ENCODE measurements around the gene MAP2K3. TPM values are rescaled to one million over a fixed set of nuclear protein-coding genes. Genes with fewer than 3 reads are reported as not detected.
"Not testable (repeated sequence)": the region's sequence is repeated elsewhere in the genome, so short reads cannot be mapped to it uniquely, and the experiment has no call there.

The MAP2K3 gene
- total and polyA plus RNA-seq, 2 of the 4 experiments (the other 2 are of a cell fraction): 23.5 to 82.2 TPM

- in situ Hi-C loops (cut with MboI; ENCODE audit: low sequenced_read_pairs): not testable (repeated sequence)
These were observed 63.1 kb downstream of the MAP2K3 start for GRCh38 chr17:21347660-21348059.

GRCh38 chr17:21348081-21348925 is 63.8 kb downstream of the MAP2K3 start:
- H3K56ac ChIP-seq (ENCODE audit: extremely low read depth, insufficient read depth, low read length); H3K27me3 ChIP-seq (ENCODE audit: control insufficient read depth, insufficient read depth, low read length); H2BK15ac ChIP-seq (ENCODE audit: low read depth, low read length); H2BK5ac ChIP-seq (ENCODE audit: low read depth, low read length, poor library complexity, severe bottlenecking); H3K4me2 ChIP-seq (ENCODE audit: low read depth, low read length); H3K4ac ChIP-seq (ENCODE audit: low read depth, low read length); dilution Hi-C loops (cut with HindIII; ENCODE audit: low sequenced_read_pairs, unreplicated experiment); in situ Hi-C loops (cut with MboI; ENCODE audit: low sequenced_read_pairs); H2BK20ac ChIP-seq (ENCODE audit: low read depth, low read length); H4K5ac ChIP-seq (ENCODE audit: low read depth, low read length); H2BK120ac ChIP-seq (ENCODE audit: low read depth, low read length); CTCF ChIA-PET; BruUV-seq (replicated peaks); H2AK5ac ChIP-seq (ENCODE audit: low read depth, low read length); H4K8ac ChIP-seq (ENCODE audit: low read depth in 2 of 2, low read length in 2 of 2); POLR2A ChIA-PET (ENCODE audit: unreplicated experiment); H3K36me3 ChIP-seq (ENCODE audit: control insufficient read depth, insufficient read depth, low read length); H2AFZ ChIP-seq (replicated peaks; ENCODE audit: low read length, poor library complexity); H3K27ac ChIP-seq (ENCODE audit: insufficient read depth, low read length); H3K18ac ChIP-seq (ENCODE audit: low read depth, low read length); H2AK9ac ChIP-seq (replicated peaks; ENCODE audit: low read depth, low read length, poor library complexity); H4K20me1 ChIP-seq (ENCODE audit: insufficient read depth, low read length); intact Hi-C loops (cut with micrococcal nuclease); H4K91ac ChIP-seq (ENCODE audit: insufficient read depth, low read depth, low read length); H3K9me3 ChIP-seq (ENCODE audit: control insufficient read depth, insufficient read depth, low read length); H3K9me1 ChIP-seq (ENCODE audit: insufficient read depth, low read length); H3K79me1 ChIP-seq (ENCODE audit: low read depth in 1 of 2, low read length in 2 of 2); H3K9ac ChIP-seq (ENCODE audit: low read depth, low read length); H3K4me1 ChIP-seq (ENCODE audit: control insufficient read depth, insufficient read depth, low read length); H3K23ac ChIP-seq (ENCODE audit: low read depth, low read length); H3K4me3 ChIP-seq (ENCODE audit: insufficient read depth, low read depth, low read length); DNase-seq; H3K14ac ChIP-seq (replicated peaks; ENCODE audit: low read depth, low read length): not testable (repeated sequence)
- ATAC-seq (ENCODE audit: low read depth): peak; percentile 45
- WGBS, 2 experiments (ENCODE audit: extremely low coverage in 2 of 2, insufficient read length in 1 of 2): no CpG with 5 or more reads among the region's 14 CpGs

More at GRCh38 chr17:21347660-21348059, 63.1 kb downstream of the MAP2K3 start:
- H4K5ac ChIP-seq (ENCODE audit: low read depth, low read length); BruUV-seq (replicated peaks); H3K9ac ChIP-seq (ENCODE audit: low read depth, low read length); H3K18ac ChIP-seq (ENCODE audit: low read depth, low read length); H3K9me1 ChIP-seq (ENCODE audit: insufficient read depth, low read length); H4K91ac ChIP-seq (ENCODE audit: insufficient read depth, low read depth, low read length); H3K79me1 ChIP-seq (ENCODE audit: low read depth in 1 of 2, low read length in 2 of 2); H3K9me3 ChIP-seq (ENCODE audit: control insufficient read depth, insufficient read depth, low read length); H3K23ac ChIP-seq (ENCODE audit: low read depth, low read length); H2BK15ac ChIP-seq (ENCODE audit: low read depth, low read length); H2AFZ ChIP-seq (replicated peaks; ENCODE audit: low read length, poor library complexity); POLR2A ChIA-PET (ENCODE audit: unreplicated experiment); H2BK5ac ChIP-seq (ENCODE audit: low read depth, low read length, poor library complexity, severe bottlenecking); H3K14ac ChIP-seq (replicated peaks; ENCODE audit: low read depth, low read length); DNase-seq; H3K27ac ChIP-seq (ENCODE audit: insufficient read depth, low read length); H2AK5ac ChIP-seq (ENCODE audit: low read depth, low read length); H2BK20ac ChIP-seq (ENCODE audit: low read depth, low read length); H4K20me1 ChIP-seq (ENCODE audit: insufficient read depth, low read length); intact Hi-C loops (cut with micrococcal nuclease); H3K4me3 ChIP-seq (ENCODE audit: insufficient read depth, low read depth, low read length); H2BK120ac ChIP-seq (ENCODE audit: low read depth, low read length); H3K4me2 ChIP-seq (ENCODE audit: low read depth, low read length); H4K8ac ChIP-seq (ENCODE audit: low read depth in 2 of 2, low read length in 2 of 2); CTCF ChIA-PET; H3K27me3 ChIP-seq (ENCODE audit: control insufficient read depth, insufficient read depth, low read length); H3K36me3 ChIP-seq (ENCODE audit: control insufficient read depth, insufficient read depth, low read length); H3K4me1 ChIP-seq (ENCODE audit: control insufficient read depth, insufficient read depth, low read length); H3K4ac ChIP-seq (ENCODE audit: low read depth, low read length); H2AK9ac ChIP-seq (replicated peaks; ENCODE audit: low read depth, low read length, poor library complexity); dilution Hi-C loops (cut with HindIII; ENCODE audit: low sequenced_read_pairs, unreplicated experiment); H3K56ac ChIP-seq (ENCODE audit: extremely low read depth, insufficient read depth, low read length); ATAC-seq (ENCODE audit: low read depth): not testable (repeated sequence)
- WGBS, 2 experiments (ENCODE audit: extremely low coverage in 2 of 2, insufficient read length in 1 of 2): no CpG with 5 or more reads among the region's 6 CpGs
